Stimulated activated naive CD8-positive, alpha-beta T cell treated with anti-CD3 and anti-CD28 coated beads, Interleukin-15, Interleukin-2, amounts not matched to agents 100 ng/mL and 50 ng/mL, for 24 hours (primary cell): ENCODE results near the gene CAMTA1.
"Not testable (repeated sequence)": the region's sequence is repeated elsewhere in the genome, so short reads cannot be mapped to it uniquely, and the experiment has no call there.

ENCODE experiments used
- H3K27ac Mint-ChIP-seq: one replicate; pipeline ENCODE4 v1.8.0; 2021; ENCODE audit warnings: mild to moderate bottlenecking, mixed read lengths
- H3K27me3 Mint-ChIP-seq: one replicate; pipeline ENCODE4 v1.8.0; 2021; ENCODE audit warnings: mixed read lengths
- H3K36me3 Mint-ChIP-seq: one replicate; pipeline ENCODE4 v1.8.0; 2021; ENCODE audit warnings: low read depth, mixed read lengths
- H3K4me1 Mint-ChIP-seq: one replicate; pipeline ENCODE4 v1.8.0; 2021; ENCODE audit warnings: low read depth, mixed read lengths
- H3K4me3 Mint-ChIP-seq: one replicate; pipeline ENCODE4 v1.8.0; 2021; ENCODE audit warnings: mild to moderate bottlenecking, mixed read lengths
- H3K9me3 Mint-ChIP-seq: one replicate; pipeline ENCODE4 v1.8.0; 2021; ENCODE audit warnings: mixed read lengths

The CAMTA1 gene

DNA sequence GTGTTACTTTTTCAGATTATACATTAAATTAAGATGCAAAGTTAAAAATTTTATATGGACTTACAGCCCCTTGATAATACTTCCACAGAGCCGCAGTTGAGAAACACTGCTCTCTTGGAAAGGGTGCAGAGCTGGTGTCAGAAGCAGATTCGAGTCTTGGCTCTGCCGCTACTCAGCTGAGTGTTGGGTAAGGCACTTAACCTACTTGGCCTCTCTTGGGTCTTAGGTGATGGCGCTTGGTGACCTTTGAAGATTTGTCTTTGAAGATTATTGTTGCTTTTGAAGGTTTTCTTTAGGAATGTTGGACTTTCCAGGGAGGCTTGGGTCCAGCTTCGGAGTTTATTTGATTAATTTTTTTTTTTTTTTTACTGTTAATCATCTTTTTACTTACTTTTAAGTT lies 48.5 kb downstream of the CAMTA1 start:
- no peaks in the 10 kb centered on the region for H3K4me1 Mint-ChIP-seq
- no peak overlapping the region for H3K27ac Mint-ChIP-seq
- no peaks in the 10 kb centered on the region for H3K9me3 Mint-ChIP-seq
- H3K4me3 Mint-ChIP-seq: no peak overlapping the region
- H3K36me3 Mint-ChIP-seq: peaks cover 30% of the 10 kb centered on the region
- no peaks in the 10 kb centered on the region for H3K27me3 Mint-ChIP-seq

DNA sequence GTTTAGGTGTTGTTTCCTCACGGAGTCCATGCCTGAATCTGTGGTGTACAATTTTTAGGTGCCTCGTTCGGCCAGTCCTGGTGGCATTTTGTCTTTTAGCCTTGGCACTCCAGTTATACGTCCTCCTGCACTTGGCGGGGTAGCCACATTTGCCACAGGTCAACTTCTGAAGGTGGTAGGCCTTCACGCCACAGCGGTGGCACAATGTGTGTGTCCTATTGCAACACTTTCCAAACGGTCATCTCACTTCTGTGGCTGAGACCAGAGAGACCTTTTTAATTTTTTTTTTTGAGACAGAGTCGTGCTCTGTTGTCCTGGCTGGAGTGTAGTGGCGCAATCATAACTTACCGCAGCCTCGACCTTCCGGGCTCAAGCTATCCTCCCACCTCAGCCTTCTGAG lies 49.1 kb downstream of the CAMTA1 start:
- Mint-ChIP-seq H3K27ac (no peak overlapping the region), H3K9me3 (no peaks in the 10 kb centered on the region), H3K4me1 (no peaks in the 10 kb centered on the region)

DNA sequence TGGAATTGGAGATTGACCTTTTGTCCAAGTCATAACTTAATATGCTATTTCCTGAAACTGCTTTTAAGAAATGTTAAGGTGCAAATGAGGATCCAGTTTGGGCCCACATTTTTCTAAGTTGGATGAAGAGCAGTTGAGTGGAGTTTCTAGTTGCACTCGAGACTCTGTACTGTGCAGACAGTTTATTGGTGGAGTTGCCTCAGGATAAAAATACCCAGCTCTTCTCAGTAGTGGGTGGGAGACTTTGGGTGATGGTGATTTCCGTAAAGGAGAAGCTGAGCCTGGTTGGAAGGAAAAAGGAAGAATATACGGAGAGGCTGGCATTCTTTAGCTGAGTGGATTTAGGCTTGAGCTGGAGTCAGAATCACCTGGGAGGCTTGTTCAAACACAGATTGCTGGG lies 49.9 kb downstream of the CAMTA1 start:
- Mint-ChIP-seq H3K4me3 (no peak overlapping the region), H3K4me1 (no peaks in the 10 kb centered on the region), H3K36me3 (peaks cover 28% of the 10 kb centered on the region), H3K27ac (no peak overlapping the region), H3K9me3 (no peaks in the 10 kb centered on the region), H3K27me3 (no peaks in the 10 kb centered on the region)

More for the DNA sequence above, 49.1 kb downstream of the CAMTA1 start:
- Mint-ChIP-seq H3K36me3 (peaks cover 28% of the 10 kb centered on the region), H3K27me3 (no peaks in the 10 kb centered on the region), H3K4me3 (no peak overlapping the region)

DNA sequence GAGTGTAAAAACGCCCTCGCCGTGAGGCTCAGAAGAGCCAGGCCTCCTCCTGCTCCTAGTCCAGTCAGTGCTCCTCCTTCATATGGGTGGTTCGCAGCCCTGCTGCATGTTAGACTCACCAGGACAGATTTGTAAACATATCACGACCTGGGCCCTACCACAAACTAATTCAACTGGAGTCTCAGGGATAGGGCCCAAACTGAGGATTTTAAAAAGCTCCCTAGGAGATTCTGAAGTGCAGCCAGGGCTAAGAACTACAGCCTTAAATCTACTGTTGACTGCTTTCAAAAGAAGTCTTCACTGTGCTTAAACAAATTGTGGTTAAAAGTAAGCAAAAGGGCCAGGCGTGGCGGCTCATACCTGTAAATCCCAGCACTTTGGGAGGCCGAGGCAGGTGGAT lies 57.0 kb downstream of the CAMTA1 start:
- H3K4me3 Mint-ChIP-seq: no peak overlapping the region
- peaks cover 65% of the 10 kb centered on the region for H3K36me3 Mint-ChIP-seq
- no peaks in the 10 kb centered on the region for H3K9me3 Mint-ChIP-seq
- H3K27ac Mint-ChIP-seq: no peak overlapping the region
- H3K27me3 Mint-ChIP-seq: no peaks in the 10 kb centered on the region
- no peaks in the 10 kb centered on the region for H3K4me1 Mint-ChIP-seq

DNA sequence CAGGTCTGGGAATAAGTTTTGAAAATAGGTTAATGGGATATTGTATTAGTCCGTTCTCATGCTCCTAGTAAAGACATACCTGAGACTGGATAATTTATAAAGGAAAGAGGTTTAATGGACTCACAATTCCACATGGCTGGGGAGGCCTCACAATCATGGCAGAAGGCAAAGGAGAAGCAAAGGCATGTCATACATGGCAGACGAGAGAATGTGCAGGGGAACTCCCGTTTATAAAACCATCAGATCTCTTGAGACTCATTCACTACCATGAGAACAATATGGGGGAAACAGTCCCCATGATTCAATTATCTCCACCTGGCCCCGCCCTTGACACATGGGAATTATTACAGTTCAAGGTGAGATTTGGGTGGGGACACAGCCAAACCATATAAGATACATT lies 60.5 kb downstream of the CAMTA1 start:
- not testable (repeated sequence) for H3K9me3 Mint-ChIP-seq, H3K4me3 Mint-ChIP-seq, H3K27ac Mint-ChIP-seq, H3K4me1 Mint-ChIP-seq, H3K27me3 Mint-ChIP-seq
- peaks cover 62% of the 10 kb centered on the region for H3K36me3 Mint-ChIP-seq

DNA sequence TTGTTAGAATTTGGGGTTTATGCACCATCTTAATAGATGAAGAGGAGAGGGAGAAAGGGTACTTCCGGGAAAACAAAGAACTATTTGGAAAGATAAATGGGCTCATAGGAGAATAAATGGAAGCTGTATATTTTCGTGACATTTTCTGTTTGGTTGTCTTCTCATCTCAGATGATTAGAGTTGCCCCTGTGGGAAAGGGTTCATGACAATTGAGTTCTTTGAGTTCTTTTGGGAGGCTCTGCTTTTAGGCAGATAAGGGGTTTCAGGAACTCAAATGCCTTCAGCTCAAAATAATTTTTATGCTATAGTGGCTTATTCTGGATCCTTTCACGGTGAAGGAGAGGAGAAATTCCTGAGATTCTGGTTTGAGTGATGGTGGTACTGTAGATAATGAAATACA lies 63.6 kb downstream of the CAMTA1 start:
- Mint-ChIP-seq H3K27ac (no peak overlapping the region), H3K4me3 (no peak overlapping the region)

DNA sequence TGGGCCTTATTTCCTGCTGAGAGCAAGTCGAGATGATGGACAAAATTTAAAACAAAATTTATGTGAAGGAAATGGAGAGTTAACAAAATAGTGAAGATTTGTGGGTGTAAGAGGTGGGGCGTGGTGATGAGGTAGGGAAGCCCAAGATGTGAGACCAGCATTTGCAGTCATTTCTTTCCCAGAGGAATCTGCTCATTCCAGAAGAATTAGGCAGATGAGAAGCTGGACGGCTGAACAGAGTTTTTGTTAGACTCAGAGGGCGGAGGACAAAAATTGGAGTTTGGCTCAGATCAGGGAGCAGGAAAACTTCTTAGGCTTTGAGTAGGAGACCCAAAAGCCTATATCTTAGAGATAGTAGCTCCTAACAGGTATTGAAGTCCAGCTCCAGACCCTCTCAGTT lies 65.3 kb downstream of the CAMTA1 start:
- no peaks in the 10 kb centered on the region for H3K9me3 Mint-ChIP-seq
- H3K4me3 Mint-ChIP-seq: no peak overlapping the region
- H3K27ac Mint-ChIP-seq: no peak overlapping the region
- H3K27me3 Mint-ChIP-seq: no peaks in the 10 kb centered on the region
- peaks cover 59% of the 10 kb centered on the region for H3K36me3 Mint-ChIP-seq
- no peaks in the 10 kb centered on the region for H3K4me1 Mint-ChIP-seq

More for the DNA sequence above, 63.6 kb downstream of the CAMTA1 start:
- Mint-ChIP-seq H3K4me1 (no peaks in the 10 kb centered on the region), H3K36me3 (peaks cover 65% of the 10 kb centered on the region), H3K27me3 (no peaks in the 10 kb centered on the region), H3K9me3 (no peaks in the 10 kb centered on the region)

DNA sequence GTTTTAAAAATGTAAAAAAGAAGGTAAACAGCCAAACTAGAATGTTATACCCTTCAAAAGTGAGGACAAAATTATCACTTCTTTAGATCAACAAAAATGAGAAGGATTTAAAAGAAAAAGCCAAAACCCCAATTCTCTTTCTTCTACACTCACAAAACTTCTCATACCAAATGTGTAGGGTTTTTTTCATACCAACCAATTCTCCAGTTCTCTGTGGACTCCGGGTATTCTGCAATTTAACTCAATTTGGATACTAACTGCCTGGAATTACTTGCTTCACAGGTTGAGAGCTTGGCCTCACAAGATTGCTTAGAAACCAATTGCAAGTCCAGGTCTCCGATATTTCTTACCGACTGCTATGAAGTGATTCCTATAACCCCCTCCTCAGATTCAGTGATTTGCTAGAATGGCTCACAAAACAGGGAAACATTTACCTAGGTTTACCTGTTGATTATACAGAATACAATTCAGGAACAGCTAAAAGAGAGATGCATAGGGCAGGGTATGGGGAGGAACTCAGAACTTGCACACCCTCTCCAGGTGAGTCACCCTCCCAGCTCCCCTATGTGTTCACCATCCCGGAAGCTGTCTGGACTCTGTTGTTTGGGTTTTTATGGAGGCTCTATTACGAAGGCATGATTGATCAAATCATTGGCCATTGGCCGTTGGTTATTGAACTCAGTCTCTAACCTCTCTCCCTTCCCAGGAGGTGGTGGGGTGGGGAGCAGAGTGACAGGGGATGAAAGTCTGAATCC lies 67.1 kb downstream of the CAMTA1 start:
- Mint-ChIP-seq H3K27ac (no peak overlapping the region), H3K9me3 (no peaks in the 10 kb centered on the region), H3K4me3 (no peak overlapping the region), H3K4me1 (no peaks in the 10 kb centered on the region), H3K27me3 (no peaks in the 10 kb centered on the region), H3K36me3 (peaks cover 45% of the 10 kb centered on the region)

DNA sequence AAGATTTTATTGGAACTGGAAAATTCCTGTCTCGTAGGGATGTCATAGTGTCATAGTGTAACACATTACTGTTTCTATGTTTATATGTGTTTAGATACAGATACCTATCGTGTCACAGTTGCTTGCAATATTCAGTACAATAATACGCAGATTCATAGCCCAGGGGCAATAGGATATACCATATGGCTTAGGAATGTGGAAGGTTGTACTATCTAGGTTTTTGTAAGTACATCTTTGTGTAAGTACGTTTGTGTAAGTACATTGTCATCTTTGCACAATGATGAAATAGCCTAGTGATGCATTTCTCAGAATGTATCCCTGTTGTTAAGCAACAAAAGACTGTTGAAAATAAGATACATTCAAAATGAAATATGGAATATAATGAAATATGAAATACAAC lies 68.9 kb downstream of the CAMTA1 start:
- no peak overlapping the region for H3K4me3 Mint-ChIP-seq
- no peak overlapping the region for H3K27ac Mint-ChIP-seq
- H3K27me3 Mint-ChIP-seq: no peaks in the 10 kb centered on the region
- no peaks in the 10 kb centered on the region for H3K9me3 Mint-ChIP-seq
- H3K4me1 Mint-ChIP-seq: no peaks in the 10 kb centered on the region
- H3K36me3 Mint-ChIP-seq: peaks cover 38% of the 10 kb centered on the region

DNA sequence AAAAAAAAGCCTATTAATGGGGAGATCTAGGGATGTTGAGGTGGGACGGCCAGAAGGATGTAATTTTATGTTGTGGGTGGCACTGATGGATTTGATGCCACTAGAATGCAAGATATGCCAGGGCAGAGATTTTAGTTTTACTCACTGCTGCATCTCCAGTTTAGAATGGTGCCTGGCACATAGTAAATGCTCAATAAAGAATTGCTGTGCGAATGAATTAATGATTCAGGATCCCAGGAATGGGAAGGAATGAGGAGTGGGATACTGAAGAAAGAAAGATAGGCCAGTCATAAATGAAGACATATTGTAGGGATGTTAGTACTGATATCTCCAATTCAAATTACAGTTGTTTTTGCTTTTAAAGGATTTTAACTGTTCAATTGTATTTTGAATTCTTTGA lies 72.6 kb downstream of the CAMTA1 start:
- Mint-ChIP-seq H3K9me3 (no peaks in the 10 kb centered on the region), H3K27me3 (no peaks in the 10 kb centered on the region), H3K4me1 (peaks cover 17% of the 10 kb centered on the region), H3K27ac (no peak overlapping the region), H3K4me3 (no peak overlapping the region), H3K36me3 (peaks cover 26% of the 10 kb centered on the region)

DNA sequence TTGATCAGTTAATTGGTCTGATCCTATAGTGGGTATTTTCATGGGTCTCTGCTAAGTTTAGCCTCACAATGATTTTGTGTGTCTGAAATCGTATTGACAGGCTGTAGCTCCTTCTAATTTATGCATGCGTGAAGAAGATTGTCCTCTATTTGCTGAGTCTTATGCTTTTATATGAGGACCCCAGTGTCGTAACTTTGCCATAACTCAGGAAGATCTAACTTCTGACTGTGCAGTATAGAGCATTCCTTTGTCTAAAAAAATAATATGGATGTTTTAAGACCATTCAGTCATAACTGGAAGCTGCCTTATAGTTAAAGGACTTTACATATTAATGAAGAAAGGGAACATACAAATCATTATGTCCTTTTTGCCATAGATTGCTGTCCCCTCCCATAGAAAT lies 73.3 kb downstream of the CAMTA1 start:
- Mint-ChIP-seq H3K4me3 (no peak overlapping the region), H3K27me3 (no peaks in the 10 kb centered on the region), H3K9me3 (no peaks in the 10 kb centered on the region), H3K4me1 (peaks cover 17% of the 10 kb centered on the region), H3K36me3 (peaks cover 19% of the 10 kb centered on the region), H3K27ac (no peak overlapping the region)

DNA sequence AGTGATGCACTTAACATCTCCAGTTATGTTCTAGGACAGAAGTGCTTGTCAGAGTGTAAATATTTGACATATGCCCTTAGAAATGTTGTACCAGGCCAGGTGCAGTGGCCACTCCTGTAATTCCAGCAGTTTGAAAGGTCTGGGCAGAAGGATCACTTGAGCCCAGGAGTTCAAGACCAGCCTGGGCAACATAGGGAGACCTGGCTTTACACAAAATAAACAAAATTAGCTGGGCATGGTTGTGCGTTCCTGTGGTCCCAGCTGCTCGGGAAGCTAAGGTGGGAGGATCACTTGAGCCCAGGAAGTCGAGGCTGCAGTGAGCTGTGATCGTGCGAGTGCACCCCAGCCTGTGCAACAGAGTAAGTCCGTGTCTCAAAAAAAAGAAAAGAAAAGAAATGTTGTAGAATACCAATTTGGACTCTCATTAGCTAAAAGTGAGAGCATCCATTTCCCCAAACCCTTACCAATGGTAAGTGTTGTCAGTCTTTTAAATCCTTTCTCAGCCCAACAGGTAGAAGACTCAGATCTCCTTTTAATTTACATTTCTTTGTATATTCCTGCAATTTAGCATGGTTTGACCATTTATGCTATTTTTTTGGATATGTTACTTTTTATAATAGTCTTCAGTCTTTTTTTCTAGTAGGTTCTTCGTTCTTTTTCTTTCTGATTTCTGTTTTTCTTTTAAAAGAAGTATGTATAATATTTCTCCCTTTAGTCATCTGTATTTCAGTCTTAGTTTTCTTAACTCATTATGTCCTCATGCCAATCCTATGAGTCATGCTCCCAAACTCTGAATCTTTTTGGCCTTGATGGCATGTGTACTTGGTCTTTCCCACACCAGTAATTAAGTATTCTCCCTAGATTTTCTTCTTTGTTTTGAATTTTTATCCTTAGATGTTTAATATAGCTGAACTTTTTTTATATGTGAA lies 74.4 kb downstream of the CAMTA1 start:
- no peak overlapping the region for H3K4me3 Mint-ChIP-seq
- peaks cover 24% of the 10 kb centered on the region for H3K36me3 Mint-ChIP-seq
- H3K27ac Mint-ChIP-seq: no peak overlapping the region
- H3K4me1 Mint-ChIP-seq: peaks cover 17% of the 10 kb centered on the region
- no peaks in the 10 kb centered on the region for H3K9me3 Mint-ChIP-seq
- no peaks in the 10 kb centered on the region for H3K27me3 Mint-ChIP-seq

DNA sequence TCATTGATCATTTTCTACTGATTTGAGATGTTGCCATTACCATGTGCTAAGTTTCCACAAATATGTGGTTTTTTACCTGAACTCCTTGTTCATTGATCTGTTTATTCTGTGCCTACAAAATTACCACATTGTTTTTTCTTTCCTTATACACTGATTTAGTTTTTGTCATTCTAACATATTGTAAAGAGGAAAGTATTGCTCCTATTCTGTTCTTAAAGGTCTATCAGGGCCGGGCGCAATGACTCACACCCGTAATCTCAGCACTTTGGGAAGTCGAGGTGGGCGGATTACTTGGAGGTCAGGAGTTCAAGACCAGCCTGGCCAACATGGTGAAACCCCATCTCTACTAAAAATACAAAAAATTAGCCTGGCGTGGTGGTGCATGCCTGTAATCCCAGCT lies 75.1 kb downstream of the CAMTA1 start:
- H3K27me3 Mint-ChIP-seq: no peaks in the 10 kb centered on the region
- H3K4me3 Mint-ChIP-seq: no peak overlapping the region
- H3K27ac Mint-ChIP-seq: no peak overlapping the region
- no peaks in the 10 kb centered on the region for H3K9me3 Mint-ChIP-seq
- H3K36me3 Mint-ChIP-seq: peaks cover 21% of the 10 kb centered on the region
- peaks cover 17% of the 10 kb centered on the region for H3K4me1 Mint-ChIP-seq

DNA sequence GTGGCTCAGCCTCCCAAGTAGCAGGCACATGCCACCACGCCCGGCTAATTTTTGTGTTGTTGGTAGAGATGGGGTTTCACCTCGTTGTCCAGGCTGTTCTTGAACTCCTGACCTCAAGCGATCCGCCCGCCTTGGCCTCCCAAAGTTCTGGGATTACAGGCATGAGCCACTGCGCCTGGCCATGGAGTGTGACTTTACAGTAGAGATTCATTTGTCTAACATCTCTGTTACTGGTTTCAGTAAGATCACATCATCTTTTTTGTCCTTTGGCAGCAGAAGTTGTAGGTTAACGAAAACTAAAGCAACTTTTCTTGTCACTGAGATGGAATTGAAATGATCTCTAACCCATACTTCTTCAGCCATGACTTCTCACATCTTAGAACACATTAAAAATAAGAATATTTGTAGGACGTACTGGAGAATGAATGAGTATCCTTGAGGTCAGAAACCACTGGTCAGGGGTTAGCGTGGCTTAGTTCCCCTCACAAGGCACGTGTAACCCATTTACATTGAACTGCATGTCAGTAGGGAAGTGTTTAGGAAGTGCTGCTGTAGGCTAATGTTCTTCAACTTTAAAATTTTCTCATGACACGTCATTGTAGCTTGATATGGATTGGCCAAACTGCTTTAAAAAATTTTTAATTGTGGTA lies 75.9 kb downstream of the CAMTA1 start:
- Mint-ChIP-seq H3K36me3 (peaks cover 18% of the 10 kb centered on the region), H3K27ac (no peak overlapping the region), H3K4me3 (no peak overlapping the region)

DNA sequence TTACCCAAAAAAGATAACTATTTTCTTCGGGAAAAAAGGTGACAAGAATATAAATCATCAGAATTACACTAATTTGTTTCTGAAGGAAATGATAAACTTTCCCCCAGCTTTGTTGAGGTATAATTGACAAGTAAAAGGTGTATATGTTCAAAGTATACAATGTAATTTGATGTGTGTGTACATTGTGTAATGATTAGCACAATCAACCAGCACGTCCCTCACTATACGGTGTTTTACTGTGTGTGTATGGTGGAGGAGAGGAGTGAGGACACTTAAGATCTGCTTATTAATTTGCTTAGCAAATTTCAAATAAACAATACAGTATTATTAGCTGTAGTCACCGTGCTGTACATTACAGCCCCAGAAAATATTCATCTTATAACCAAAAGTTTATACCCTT lies 77.7 kb downstream of the CAMTA1 start:
- H3K4me3 Mint-ChIP-seq: no peak overlapping the region

More for the DNA sequence above, 75.9 kb downstream of the CAMTA1 start:
- H3K9me3 Mint-ChIP-seq: no peaks in the 10 kb centered on the region
- H3K4me1 Mint-ChIP-seq: peaks cover 17% of the 10 kb centered on the region
- no peaks in the 10 kb centered on the region for H3K27me3 Mint-ChIP-seq

More for the DNA sequence above, 77.7 kb downstream of the CAMTA1 start:
- Mint-ChIP-seq H3K36me3 (peaks cover 18% of the 10 kb centered on the region), H3K4me1 (peaks cover 26% of the 10 kb centered on the region), H3K27ac (no peak overlapping the region), H3K27me3 (no peaks in the 10 kb centered on the region), H3K9me3 (no peaks in the 10 kb centered on the region)
